Keratinocyte (primary cell): ENCODE results near the gene HNRNPA2B1. TPM values are rescaled to one million over a fixed set of nuclear protein-coding genes. Genes with fewer than 3 reads are reported as not detected.
A peak's percentile ranks its signal among the peaks of the same experiment; 100 is the strongest.

ENCODE experiments used
- DNase-seq: peaks from one replicate; pipeline ENCODE4 v3.0.0-alpha.2; 2011; ENCODE audit warnings: low read depth, missing footprints, low spot score
- FAIRE-seq: peaks from 2 replicates; lab custom pipeline; 2011; peaks lifted over from hg19 to GRCh38; lab: Jason Lieb, UNC
- H2AFZ ChIP-seq: 2 replicates; pipeline ENCODE4 v1.6.0; 2012; ENCODE audit warnings: low read length, control low read depth, inconsistent platforms; ENCODE audit not compliant: control insufficient read depth
- H3K27ac ChIP-seq: 2 replicates; pipeline ENCODE4 v1.5.1; 2011; ENCODE audit warnings: low read length; ENCODE audit not compliant: control insufficient read depth, insufficient read depth
- H3K27me3 ChIP-seq: 3 replicates; pipeline ENCODE4 v1.6.0; 2011; ENCODE audit warnings: low read length; ENCODE audit not compliant: control insufficient read depth, insufficient read depth; ENCODE audit errors: extremely low read depth
- H3K36me3 ChIP-seq, 2 experiments: 2 replicates in 1 of 2; 3 replicates in 1 of 2; pipeline ENCODE4 v1.5.1; 2011; ENCODE audit warnings: low read length in 2 of 2, mild to moderate bottlenecking in 1 of 2; ENCODE audit not compliant: control insufficient read depth in 2 of 2, insufficient read depth in 2 of 2; ENCODE audit errors: extremely low read depth in 1 of 2
- H3K4me1 ChIP-seq: 3 replicates; pipeline ENCODE4 v1.5.1; 2011; ENCODE audit warnings: low read length; ENCODE audit not compliant: control insufficient read depth, insufficient read depth; ENCODE audit errors: extremely low read depth
- H3K4me2 ChIP-seq: 3 replicates; pipeline ENCODE4 v1.6.0; 2011; ENCODE audit warnings: low read depth, low read length; ENCODE audit not compliant: control insufficient read depth, insufficient read depth; ENCODE audit errors: extremely low read depth
- H3K4me3 ChIP-seq, 3 experiments: fragments of 200-600 bp in 1 of 3; sonication (generic) in 1 of 3; 2 replicates in 2 of 3; 3 replicates in 1 of 3; pipeline ENCODE4 v1.5.1; 2011 to 2016; ENCODE audit warnings: low read length in 3 of 3, mild to moderate bottlenecking in 3 of 3, control low read depth in 2 of 3, inconsistent platforms in 1 of 3, low read depth in 1 of 3, mixed read lengths in 1 of 3, mixed run types in 1 of 3, moderate library complexity in 1 of 3; ENCODE audit not compliant: control insufficient read depth in 2 of 3, insufficient read depth in 2 of 3; ENCODE audit errors: extremely low read depth in 1 of 3
- H3K79me2 ChIP-seq: 2 replicates; pipeline ENCODE4 v1.6.0; 2012; ENCODE audit warnings: low read length; ENCODE audit not compliant: control insufficient read depth, insufficient read depth
- H3K9ac ChIP-seq: 3 replicates; pipeline ENCODE4 v1.6.0; 2011; ENCODE audit warnings: low read length; ENCODE audit not compliant: control insufficient read depth, insufficient read depth; ENCODE audit errors: extremely low read depth
- H3K9me1 ChIP-seq: 3 replicates; pipeline ENCODE4 v1.6.0; 2011; ENCODE audit warnings: low read length; ENCODE audit not compliant: control insufficient read depth, insufficient read depth; ENCODE audit errors: extremely low read depth
- H3K9me3 ChIP-seq: 2 replicates; pipeline ENCODE4 v1.5.1; 2012; ENCODE audit warnings: low read depth, low read length; ENCODE audit not compliant: control insufficient read depth
- H4K20me1 ChIP-seq: 3 replicates; pipeline ENCODE4 v1.6.0; 2011; ENCODE audit warnings: low read length; ENCODE audit not compliant: control insufficient read depth, insufficient read depth; ENCODE audit errors: extremely low read depth
- EZH2 ChIP-seq: IDR thresholded peaks from one replicate; pipeline ENCODE4 v1.6.1; 2012; ENCODE audit warnings: inconsistent platforms, mild to moderate bottlenecking, low read length, moderate library complexity
- dilution Hi-C: fragments of 300-500 bp; cut with MboI; formaldehyde crosslinking; loops from one replicate; pipeline ENCODE4 v1.7.0; 2020; ENCODE audit warnings: low sequenced_read_pairs; ENCODE audit not compliant: extremely low pct_ligation_motif_present
- polyA plus RNA-seq, 5 experiments: library from polyadenylated mRNA; depleted of rRNA in 3 of 5; stranded (reverse) in 3 of 5; stranded (forward) in 1 of 5; unstranded in 1 of 5; fragments of >200 nt; gene quantifications; 1 replicate in 1 of 5; 2 replicates in 3 of 5; 3 replicates in 1 of 5; pipeline versions ENCODE4 v1.2.1 to v1.2.3, GENCODE V29; 2011 to 2012; ENCODE audit warnings: missing spikeins in 2 of 5, low read depth in 1 of 5, low replicate concordance in 1 of 5
- TF ChIP-seq, protein P1 (sequence below), 3 experiments: IDR thresholded peaks in 1 of 3; conservative IDR thresholded peaks in 1 of 3; optimal IDR thresholded peaks in 1 of 3; 2 replicates in 2 of 3; 3 replicates in 1 of 3; pipeline versions ENCODE3 to v1.5.1; 2011; ENCODE audit warnings: low read length in 3 of 3, mild to moderate bottlenecking in 3 of 3, moderate library complexity in 2 of 3, control low read depth in 1 of 3, inconsistent platforms in 1 of 3; ENCODE audit not compliant: insufficient read depth in 2 of 3; ENCODE audit errors: extremely low read depth in 1 of 3

The HNRNPA2B1 gene
- polyA plus RNA-seq, 1 donor (not counting 4 experiments of a cell fraction or from before 2014, with no cell fraction given), result 511 TPM

DNA sequence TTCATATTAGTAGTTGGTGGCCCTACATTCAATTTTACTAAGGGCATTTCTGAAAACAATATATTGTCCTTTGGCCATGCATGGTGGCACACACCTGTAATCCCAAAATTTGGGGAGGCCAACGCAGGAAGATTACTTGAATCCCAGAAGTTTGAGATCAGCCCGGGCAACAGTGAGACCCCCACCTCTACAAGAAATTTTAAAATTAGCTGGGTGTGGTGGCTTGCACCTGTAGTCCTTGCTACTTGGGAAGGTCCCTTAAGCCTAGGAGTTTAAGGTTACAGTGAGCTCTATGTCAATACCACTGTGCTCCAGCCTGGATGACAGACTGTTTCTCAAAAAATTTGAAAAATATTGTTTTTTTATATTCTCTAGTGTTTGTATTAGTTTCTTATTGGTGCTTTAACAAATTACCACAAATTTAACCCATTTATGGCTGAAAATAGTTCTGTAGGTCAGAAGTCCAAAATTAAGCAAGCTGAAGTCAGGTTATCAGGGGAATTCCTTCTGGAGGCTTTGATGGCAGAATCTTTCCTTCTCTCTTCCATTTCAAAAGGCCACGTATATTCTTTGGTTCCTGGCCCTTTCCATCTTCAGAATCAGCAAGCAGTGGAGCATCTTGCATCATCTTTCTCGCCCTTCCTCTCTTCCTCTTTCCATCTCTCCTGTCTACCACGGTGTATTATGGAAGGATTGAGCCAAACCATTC is 13.4 kb upstream of the HNRNPA2B1 start:
- H3K27me3 ChIP-seq, result no peaks in the 10 kb centered on the region
- TF ChIP-seq, protein P1, sequence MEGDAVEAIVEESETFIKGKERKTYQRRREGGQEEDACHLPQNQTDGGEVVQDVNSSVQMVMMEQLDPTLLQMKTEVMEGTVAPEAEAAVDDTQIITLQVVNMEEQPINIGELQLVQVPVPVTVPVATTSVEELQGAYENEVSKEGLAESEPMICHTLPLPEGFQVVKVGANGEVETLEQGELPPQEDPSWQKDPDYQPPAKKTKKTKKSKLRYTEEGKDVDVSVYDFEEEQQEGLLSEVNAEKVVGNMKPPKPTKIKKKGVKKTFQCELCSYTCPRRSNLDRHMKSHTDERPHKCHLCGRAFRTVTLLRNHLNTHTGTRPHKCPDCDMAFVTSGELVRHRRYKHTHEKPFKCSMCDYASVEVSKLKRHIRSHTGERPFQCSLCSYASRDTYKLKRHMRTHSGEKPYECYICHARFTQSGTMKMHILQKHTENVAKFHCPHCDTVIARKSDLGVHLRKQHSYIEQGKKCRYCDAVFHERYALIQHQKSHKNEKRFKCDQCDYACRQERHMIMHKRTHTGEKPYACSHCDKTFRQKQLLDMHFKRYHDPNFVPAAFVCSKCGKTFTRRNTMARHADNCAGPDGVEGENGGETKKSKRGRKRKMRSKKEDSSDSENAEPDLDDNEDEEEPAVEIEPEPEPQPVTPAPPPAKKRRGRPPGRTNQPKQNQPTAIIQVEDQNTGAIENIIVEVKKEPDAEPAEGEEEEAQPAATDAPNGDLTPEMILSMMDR (optimal IDR thresholded peaks at IDR 0.05 in 1 of 3, IDR thresholded peaks at IDR 0.05 in 1 of 3, conservative IDR thresholded peaks at IDR 0.05 in 1 of 3; ENCODE audit: extremely low read depth in 1 of 3, insufficient read depth in 2 of 3, low read length in 3 of 3), result no peak
- TF ChIP-seq EZH2, result no peak

DNA sequence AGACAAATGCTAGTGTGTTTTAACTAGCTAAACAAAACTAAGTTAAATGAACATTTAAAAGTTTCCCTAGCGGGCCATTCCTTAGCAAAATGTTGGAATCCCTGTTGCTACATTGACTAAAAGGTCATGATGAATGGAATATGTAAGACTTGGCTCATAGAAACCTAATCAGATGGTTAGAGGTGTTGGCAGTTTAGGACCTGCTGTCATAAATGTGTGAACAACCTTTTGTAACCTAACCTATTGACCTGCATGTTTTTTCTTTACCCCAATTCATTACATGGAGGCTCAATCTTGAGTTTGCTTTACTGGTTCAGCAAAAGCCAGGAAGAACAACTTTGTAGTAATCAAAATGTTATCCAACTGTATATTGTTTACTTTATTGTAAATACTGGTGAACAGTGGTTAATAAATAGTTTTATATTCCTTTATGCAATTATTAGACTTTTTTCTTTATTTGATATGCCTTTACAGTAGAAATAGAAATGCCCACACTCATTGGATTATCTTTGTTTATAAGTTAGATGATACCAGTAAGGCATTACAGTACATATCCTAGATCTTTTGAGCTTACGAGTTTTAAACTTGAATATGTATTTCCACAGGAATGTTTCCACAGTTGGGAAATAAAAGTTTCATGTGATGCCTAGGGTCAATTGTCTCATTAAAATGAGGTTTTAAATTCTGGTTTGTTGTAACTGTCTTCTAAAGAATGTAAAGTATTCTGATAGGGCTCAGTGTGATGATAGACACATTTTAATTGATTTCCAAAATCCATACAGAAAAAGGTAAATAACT is 12.6 kb upstream of the HNRNPA2B1 start:
- H3K27ac ChIP-seq, result no peak overlapping the region
- H3K4me1 ChIP-seq, result no peaks in the 10 kb centered on the region
- peaks cover 11 to 14% of the 10 kb centered on the region in 2 experiments for H3K36me3 ChIP-seq
- H3K79me2 ChIP-seq, result peaks cover 12% of the 10 kb centered on the region
- H4K20me1 ChIP-seq, result no peaks in the 10 kb centered on the region
- no peak overlapping the region for H3K9ac ChIP-seq
- H3K9me3 ChIP-seq, result no peaks in the 10 kb centered on the region
- H3K4me3 ChIP-seq, result no peak overlapping the region
- DNase-seq, result no peak
- H2AFZ ChIP-seq, result no peak overlapping the region
- FAIRE-seq, result peak; percentile 44
- no peak overlapping the region for H3K4me2 ChIP-seq
- dilution Hi-C loops, result no loop called here
- no peaks in the 10 kb centered on the region for H3K9me1 ChIP-seq
- no peaks in the 10 kb centered on the region for H3K27me3 ChIP-seq
- TF ChIP-seq EZH2, result no peak
- TF ChIP-seq, protein P1 (optimal IDR thresholded peaks at IDR 0.05 in 1 of 3, IDR thresholded peaks at IDR 0.05 in 1 of 3, conservative IDR thresholded peaks at IDR 0.05 in 1 of 3; ENCODE audit: extremely low read depth in 1 of 3, insufficient read depth in 2 of 3, low read length in 3 of 3), result no peak

More for the DNA sequence above, 13.4 kb upstream of the HNRNPA2B1 start:
- Histone ChIP-seq H3K27ac (no peak overlapping the region), H3K79me2 (peaks cover 10% of the 10 kb centered on the region), H3K4me2 (no peak overlapping the region), H3K4me1 (no peaks in the 10 kb centered on the region), H3K36me3 (peaks cover 10 to 11% of the 10 kb centered on the region in 2 experiments), H3K9me3 (no peaks in the 10 kb centered on the region), H3K9ac (no peak overlapping the region), H3K9me1 (no peaks in the 10 kb centered on the region), H3K4me3 (no peak overlapping the region), H4K20me1 (no peaks in the 10 kb centered on the region), H2AFZ (no peak overlapping the region)
- dilution Hi-C loops, result no loop called here
- DNase-seq (no peak), FAIRE-seq (no peak)
